ENCODE measurements around the gene TBXAS1.

TBXAS1 gene

DNA sequence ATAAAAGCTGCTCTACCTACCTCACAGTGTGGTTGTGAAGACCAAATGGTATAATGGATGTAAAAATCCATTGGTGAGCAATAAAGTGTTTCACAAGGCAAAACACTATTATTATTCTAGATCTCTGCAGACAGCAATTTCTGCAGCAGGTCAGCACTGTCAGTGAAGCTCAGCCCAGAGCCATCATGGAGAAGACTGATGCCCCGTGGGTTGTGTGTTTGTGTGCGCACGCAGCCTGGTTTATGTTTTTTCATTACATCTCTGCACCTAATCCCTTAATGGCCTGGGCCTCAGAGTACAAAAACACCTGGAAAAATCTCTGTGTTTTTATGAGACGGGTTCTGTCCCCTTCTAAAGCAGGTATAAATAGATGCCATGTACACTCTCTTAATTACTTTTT lies 169.5 kb downstream of the TBXAS1 start:
- no peak for DNase-seq (ENCODE audit: low read depth in 3 of 3, low spot score in 1 of 3)

DNA sequence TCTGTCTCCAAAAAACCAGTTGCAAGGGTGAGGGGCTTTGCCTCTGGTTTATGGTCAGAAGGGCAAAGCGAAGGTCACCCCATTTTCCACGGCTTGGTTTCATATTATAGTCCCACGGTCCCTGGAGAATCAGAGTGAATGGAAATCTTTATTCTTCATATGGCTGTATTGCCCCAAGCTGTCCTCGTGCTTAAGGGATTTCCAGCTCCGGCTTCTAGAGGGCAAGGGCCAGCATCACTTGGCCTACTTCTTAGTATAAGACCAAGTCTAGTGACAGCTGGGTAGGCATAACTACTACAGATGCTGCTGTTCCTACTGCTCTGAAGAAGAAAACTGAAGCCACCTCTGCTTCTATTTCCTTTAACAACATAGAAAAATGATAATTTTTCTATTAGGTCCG lies 170.5 kb downstream of the TBXAS1 start:
- no peak for DNase-seq (ENCODE audit: low read depth in 3 of 3, low spot score in 1 of 3)

DNA sequence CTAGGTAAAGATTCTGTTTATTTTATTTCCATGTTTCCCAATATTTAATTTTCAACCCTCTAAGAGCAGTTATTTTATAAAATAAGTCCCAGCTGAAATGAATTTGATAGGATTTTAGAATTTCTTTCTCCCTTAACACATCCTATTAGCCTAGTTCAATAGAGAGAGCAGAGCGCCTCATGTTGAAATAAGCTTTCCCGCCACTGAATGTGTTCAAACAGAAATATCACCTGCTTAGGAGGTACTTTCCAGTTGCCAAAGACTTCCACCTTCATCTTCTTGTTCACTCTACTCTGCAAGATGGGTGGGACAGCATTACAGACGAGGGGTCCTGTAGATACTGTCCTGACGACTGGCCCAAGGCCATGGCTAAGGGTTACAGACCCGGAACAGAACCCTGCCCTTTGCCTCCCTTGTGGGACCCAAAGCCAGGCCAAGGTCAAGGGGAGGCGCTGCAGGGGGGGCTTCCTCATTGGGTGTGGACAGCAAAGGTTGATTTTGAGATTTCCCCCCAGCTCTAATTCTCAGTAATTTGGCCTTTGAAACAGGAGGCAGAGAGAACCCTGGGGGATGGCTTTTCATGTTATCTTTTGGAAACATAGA lies 171.7 kb downstream of the TBXAS1 start:
- no peak for DNase-seq (ENCODE audit: low read depth in 3 of 3, low spot score in 1 of 3)

DNA sequence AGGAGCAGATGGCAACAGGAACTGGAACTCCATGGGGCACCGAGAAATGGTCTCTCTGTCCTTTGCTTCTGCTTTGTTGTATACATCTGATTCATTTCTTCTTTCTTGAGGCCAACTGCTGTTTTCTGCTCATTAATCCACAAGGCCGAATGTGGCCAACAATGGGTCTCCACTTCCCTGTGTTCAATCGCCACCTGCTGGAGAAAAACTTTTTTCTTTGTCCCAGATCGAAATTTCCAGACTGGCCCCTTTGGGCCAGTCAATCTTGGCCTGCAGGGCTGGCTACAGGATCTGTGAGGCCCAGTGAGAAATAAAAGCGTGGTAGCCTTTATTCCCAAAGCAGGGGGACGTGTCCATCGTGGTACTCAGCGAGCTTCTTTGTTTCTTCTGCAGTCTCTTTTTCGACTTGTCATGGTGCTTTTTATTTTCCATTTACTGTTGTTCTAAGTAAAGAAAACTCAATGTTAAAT lies 174.9 kb downstream of the TBXAS1 start:
- no peak for DNase-seq (ENCODE audit: low read depth in 3 of 3, low spot score in 1 of 3)

DNA sequence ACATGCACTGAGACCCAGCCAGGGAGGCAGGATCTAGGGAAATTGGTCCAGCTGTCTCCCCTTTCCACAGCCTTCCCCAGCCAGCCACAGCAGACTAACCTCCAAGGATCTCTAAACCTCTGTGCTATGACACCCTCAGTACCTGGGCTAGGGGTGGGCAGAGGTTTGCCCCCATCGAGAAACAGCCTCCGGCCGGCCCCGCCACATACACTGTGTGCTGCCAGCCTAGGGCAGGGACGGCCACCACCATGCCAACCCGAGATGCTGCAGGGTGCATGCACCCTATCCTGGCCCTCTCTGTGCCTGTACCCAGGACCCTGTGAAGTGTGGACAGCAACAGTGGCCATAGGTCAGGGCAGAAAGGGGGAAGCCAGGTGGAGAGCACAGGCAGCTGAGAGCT lies 175.6 kb downstream of the TBXAS1 start:
- DNase-seq (ENCODE audit: low read depth in 3 of 3, low spot score in 1 of 3) = no peak

DNA sequence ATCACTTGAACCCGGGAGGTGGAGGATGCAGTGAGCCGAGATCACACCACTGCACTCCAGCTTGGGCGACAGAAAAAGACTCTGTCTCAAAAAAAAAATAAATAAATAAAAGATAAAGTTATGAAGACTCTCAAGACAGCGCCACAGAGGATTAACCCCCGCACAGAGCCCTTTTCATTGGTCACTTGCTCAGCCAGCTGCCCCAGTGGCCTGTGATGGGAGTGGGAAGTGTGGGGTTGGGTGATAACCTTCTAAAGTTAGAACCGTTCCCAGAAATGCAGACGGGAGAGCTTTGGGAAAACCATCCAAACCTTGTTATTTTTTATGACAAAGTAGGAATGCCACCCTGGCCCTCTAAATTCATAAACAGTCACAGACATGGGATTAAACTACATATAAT lies 176.3 kb downstream of the TBXAS1 start:
- no peak for DNase-seq (ENCODE audit: low read depth in 3 of 3, low spot score in 1 of 3)

DNA sequence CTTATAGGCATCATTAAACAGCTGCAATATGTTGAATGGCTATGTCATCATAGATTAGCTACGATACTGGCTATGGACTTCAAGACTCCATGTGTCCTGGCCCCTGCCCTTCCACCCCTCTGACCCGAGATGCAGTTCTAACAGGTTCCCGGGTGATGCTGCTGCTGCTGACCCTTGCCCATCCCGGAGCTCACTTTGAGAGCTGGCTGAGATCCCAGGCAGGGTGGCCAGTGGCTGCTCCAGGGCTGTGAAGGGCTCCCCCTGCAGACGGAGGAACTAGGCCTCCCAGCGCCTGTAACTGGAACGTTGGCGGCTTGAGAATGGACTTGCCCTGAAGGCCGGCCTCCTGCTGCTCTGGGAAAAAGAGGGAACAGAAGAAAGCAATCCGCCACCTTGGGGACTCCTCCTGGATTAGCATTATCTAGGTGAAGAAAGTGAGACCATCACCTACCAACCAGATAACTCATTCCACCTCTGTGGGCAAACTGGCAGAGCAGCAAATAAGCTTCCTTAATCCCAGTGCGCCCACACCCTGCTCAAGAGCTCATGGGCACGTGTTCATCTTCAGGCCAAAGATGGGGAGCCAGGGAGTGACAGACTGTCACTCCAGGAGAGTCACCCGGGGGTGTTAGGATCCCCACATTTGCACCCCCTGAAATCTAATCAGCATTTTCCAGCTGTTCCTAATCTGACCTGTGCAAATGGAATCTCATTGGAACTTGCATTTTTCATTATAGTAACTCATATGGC lies 176.9 kb downstream of the TBXAS1 start:
- DNase-seq (ENCODE audit: low read depth in 3 of 3, low spot score in 1 of 3) = no peak

DNA sequence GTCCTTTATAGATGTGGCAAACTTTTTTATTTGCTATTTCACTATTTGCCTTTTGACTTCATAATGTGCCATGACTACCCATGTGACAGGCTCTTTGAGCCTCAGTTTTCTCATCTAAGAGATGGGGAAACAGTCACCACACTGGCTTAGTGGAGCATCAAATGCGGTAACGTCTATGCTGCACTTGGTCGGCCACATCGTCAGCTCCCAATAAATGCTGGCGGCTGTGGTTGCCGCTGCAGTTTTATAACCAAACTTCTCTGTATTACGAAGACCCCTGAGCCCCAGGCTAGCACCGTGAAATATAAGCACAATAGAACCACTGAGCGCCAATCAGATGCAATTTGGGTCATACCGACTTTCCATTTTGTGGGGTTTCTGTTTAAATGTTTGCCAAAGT lies 177.5 kb downstream of the TBXAS1 start:
- DNase-seq (ENCODE audit: low read depth in 3 of 3, low spot score in 1 of 3) = no peak

DNA sequence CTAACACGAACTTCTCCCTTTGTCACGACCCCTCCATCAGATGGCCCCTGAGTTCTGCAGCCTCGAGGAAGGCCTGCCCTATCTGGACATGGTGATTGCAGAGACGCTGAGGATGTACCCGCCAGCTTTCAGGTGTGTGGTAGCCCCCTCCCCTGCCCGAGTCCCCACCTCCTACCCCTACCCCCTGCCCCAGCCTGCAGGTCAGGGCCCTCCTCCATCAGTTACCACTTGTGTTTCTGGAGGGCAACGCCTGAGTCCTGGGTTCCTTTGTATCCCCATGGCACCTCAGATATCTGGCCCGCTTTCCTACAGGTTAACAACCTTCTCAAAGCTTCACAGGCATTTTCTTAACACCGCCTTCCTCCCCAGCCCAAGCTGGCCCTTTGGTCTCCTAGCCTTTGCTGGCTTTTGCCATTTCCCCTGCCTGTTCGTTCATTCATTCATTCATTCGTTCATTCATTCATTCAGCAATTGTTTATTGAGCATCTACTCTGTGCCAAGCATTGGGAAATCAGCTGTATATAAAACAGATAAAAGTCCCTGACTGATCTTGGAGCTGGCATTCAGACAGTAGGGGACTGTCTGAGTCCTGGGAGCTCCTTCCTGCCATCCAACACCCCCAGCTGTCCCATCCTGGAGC lies 178.1 kb downstream of the TBXAS1 start:
- no peak for DNase-seq (ENCODE audit: low read depth in 3 of 3, low spot score in 1 of 3)

DNA sequence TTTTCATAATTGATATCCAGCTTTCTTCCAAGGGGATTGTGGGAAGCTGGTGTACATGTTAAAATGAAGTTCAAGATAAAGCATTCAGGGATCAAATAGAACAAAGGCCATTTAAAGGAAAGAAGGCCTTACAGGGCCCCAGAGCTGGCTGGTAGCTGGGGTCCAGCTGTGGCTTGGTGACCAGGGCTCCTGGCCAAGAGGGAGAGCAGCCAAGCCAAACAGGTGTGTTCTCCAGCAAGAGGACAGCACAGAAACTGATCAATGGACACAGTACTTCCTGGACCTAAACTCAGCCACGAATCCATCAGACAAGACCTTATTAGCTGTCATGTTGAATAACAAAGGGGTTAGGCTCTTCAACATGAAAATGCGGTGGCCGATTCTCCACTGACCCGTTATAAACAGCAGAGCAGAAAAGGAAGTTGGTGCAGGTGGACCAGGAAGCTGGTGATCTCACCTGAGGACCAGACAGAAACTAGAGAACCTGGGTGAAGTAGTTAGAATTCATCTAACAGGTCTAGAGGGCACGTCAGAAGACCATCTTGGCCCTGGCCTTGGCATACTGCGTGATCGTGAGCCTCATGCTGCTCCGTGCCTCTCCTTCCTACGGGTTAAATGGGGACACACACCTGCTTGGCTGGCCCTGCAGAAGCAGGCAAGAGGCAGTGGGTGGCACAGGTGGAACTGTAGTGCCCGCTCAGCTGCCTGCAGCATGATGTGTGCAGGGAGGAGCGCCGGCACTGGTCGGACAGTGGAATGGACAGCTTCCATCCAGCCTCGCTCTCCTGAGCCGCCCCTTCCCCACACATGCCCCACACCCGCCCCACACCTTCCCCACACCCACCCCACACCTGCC lies 179.9 kb downstream of the TBXAS1 start:
- DNase-seq (ENCODE audit: low read depth in 3 of 3, low spot score in 1 of 3) = no peak

DNA sequence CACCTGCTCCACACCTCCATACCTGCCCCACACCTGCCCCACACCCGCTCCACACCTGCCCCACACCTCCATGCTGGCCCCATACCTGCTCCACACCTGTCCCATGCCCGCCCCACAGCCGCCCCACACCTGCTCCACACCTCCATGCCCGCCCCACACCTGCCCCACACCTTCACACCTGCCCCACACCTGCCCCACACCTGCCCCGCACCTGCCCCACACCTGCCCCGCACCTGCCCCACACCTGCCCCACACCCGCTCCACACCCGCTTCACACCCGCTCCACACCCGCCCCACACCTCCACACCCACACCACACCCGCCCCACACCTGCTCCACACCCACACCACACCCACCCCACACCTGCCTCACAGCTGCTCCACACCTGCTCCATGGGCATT lies 180.7 kb downstream of the TBXAS1 start:
- DNase-seq (ENCODE audit: low read depth in 3 of 3, low spot score in 1 of 3) = no peak

DNA sequence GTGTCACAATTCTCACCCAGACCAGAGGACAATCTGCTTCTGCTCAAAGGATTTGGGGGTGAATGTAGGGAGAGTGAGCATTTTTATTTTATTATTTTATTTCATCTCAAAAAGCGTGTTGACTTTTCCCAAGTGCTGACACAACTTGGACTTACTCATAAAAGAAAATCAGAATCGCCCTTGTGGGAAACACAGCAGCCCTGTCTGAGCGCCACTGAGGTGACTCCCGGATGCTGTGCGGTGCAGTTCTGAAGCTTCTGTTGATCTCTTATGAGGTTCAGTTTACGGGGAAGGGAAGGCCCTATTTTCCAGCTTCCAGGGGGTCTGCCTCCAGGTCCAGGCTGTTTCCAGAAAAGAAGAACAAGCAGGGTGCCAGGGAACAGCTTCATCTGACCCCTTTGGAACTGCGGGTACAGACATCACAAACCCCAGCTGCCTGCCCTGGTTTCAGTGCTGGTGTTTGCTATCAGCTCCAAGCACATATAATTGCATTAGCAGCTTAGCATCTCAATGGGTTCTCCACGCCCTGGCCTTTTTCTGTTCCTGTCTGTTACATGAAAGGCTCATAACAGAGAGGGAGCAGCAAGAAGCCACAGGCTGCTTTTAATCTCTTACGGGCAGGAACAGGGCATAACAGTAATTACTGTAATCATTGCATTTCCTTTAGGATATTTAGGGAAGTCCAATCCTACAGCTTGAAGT lies 181.3 kb downstream of the TBXAS1 start:
- DNase-seq (ENCODE audit: low read depth in 3 of 3, low spot score in 1 of 3) = no peak

DNA sequence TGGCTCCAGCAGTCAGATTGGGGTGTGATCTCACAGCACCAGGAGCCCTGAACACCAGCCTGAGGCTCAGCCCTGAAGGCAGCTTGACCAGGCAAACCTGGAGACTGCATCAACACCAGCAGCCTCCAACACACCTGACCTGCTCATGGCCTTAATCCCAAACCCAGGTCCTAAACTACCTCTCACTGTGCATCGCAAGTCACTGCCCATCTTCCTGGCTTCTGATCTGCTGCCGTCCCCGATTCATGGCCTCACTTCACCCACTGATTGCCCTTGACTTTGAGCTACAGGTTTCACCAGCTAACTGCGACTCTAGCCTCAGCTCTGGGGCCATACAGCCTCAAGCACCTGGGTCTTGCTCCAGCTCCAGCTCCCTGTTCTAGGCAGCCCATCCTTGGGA lies 184.6 kb downstream of the TBXAS1 start:
- DNase-seq (ENCODE audit: low read depth in 3 of 3, low spot score in 1 of 3) = no peak

DNA sequence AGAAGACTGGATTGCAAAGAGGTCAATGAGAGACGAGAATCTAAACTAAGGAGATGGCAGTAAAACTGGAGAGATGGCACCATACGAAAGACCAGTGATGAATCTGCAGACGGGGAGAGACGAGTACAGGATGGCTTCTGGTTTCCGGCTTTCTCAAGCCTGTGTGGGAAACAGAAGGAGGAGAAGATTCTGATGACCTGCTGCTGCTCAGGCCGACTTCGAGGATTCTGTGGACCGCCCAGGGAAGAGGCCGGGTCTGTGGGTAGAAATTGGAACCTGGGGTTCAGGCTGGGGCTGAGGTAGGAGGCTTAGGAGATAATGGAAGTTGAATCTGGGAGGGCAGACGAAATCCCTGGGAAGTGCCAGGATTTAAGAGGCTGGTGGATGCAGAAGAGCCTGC lies 185.1 kb downstream of the TBXAS1 start:
- DNase-seq (ENCODE audit: low read depth in 3 of 3, low spot score in 1 of 3) = no peak

DNA sequence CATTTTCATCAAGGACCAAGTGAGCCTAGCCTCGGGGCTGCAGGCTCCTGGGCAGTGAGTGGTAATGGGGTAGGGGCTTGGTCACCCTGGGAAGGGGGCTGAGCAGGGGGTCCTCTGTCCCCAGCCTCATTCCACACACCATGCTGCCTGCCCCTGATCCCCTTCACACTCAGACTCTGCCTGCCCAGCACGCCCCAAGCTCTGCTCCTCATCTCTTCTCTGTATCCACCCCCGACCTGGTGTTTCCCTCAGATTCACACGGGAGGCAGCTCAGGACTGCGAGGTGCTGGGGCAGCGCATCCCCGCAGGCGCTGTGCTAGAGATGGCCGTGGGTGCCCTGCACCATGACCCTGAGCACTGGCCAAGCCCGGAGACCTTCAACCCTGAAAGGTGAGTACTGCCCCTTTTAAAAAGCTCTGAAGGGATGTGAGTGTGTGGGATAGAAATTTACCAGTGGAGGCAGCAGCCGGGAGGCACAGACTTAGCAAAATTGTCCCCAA lies 186.5 kb downstream of the TBXAS1 start:
- DNase-seq (ENCODE audit: low read depth in 3 of 3, low spot score in 1 of 3) = no peak

DNA sequence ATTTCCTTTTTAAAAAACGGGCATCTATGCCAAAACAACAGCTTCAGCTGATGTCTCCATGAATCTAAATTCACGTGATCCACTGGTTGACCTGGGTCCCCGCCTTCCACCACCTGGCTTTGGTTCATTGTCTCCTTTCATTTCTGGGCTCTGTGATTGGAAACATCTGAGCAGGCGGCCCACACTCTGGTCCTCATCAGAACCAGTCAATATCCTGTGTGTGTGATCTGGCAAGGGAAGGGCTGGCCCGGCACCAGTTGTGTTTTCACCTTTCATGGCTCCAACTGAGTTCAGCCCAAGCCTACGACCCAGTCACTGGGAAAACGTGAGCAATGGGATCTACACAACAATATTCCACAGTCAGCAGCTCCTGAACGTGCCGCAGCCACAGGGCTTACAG lies 187.5 kb downstream of the TBXAS1 start:
- DNase-seq (ENCODE audit: low read depth in 3 of 3, low spot score in 1 of 3) = no peak

DNA sequence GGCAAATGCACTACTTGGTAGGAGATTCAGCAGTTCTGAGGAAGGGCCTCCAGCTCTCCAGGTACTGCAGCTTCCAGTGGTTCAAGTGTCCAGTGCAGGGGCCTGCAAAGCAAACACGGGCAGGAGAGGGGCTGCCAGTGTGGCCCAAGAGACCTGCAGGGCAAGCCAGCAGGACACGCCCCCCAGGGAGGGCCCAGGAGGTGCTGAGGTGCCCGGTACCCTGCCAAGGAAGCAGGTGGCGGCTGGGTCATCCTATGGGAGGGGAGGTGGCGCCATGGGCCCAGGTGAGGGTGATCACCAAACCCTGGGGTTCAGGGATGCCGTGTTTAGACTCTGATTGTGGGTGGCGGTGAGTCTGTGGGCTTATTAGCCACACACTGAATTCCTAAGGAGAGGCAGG lies 188.0 kb downstream of the TBXAS1 start:
- DNase-seq (ENCODE audit: low read depth in 3 of 3, low spot score in 1 of 3) = no peak

DNA sequence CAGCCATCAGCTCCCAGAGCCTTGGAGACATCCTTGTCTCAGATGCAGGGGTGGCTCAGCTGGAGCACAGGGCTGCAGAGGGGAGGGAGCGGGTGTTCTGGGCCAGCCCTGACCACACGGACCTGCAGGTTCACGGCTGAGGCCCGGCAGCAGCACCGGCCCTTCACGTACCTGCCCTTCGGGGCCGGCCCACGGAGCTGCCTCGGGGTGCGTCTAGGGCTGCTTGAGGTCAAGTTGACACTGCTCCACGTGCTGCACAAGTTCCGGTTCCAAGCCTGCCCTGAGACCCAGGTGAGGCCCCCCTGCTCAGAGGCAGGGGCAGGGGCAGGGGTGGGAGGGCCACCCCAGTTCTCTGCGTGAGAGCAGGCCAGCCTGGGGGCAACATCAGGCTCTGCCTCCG lies 188.5 kb downstream of the TBXAS1 start:
- no peak for DNase-seq (ENCODE audit: low read depth in 3 of 3, low spot score in 1 of 3)

DNA sequence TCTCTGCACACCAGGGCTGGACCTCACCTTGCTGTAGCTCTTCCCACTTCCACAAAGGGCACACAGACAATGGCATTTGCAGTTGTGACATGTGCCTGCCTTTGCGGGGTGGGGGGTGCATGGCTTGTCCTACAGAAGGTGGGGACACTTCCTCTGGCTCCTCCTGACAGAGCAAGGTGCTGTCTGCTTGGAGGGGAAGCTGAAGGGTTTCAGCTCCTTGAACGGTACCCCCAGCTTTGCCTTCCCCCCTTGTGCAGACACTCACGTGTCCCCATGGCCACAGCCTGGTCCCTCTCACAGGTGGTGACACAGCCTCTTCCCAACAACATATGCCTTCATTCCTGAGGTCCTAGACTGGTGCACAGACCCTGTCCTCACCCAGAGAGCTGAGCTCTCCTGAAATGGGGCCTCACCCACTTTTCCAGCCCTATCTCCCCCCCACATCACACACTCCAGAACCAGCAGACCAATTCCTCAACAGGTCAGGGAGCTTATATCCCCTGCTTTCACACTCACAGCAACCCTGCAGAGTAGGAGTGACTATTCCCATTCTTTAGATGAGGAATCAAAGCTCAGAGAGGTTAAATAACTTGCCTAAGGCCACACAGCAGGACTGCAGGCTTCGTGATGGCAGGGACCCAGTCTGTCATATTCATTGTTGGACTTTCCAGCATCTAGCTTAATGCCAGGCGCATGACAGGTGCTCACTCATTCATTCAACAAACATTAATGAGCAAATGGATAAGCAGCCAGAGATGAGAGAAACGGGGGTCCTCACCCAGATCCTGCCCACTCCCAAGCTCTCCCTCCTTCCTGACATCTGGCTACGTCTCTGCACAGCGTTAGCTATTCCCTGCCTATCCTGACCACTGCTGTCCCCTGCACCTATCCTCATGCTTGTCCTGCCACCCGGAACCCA lies 189.3 kb downstream of the TBXAS1 start:
- no peak for DNase-seq (ENCODE audit: low read depth in 3 of 3, low spot score in 1 of 3)

DNA sequence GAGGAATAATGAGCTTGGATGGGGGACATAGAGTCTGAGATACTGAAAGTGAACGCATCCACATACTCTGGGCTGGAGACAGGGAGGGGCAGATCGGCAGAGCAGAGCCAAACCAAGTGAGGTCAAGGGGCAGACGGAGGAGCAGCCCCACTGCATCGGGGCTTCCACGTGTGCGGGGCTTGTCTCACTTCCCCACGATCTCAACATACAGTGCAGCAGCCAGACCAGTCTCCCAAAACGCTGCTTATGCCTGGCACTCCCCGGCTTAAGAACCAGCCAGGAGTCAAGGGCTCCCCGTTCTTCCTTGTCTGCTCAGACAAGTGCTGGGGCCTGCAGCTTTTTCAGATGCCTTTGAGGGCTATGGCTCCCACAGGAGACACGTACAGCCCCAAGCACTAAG lies 190.1 kb downstream of the TBXAS1 start:
- no peak for DNase-seq (ENCODE audit: low read depth in 3 of 3, low spot score in 1 of 3)
